Endodermal cell (in vitro differentiated cells): ENCODE measurements around the gene TUBGCP3. TPM values are rescaled to one million over a fixed set of nuclear protein-coding genes. Genes with fewer than 3 reads are reported as not detected.

Experiments used
- DNase-seq: peaks from one replicate; pipeline ENCODE4 v3.0.0-alpha.2; 2017
- H3K27ac ChIP-seq: 2 replicates; pipeline ENCODE4 v1.5.1; 2013; ENCODE audit warnings: mild to moderate bottlenecking, low read depth, low read length, moderate library complexity
- H3K27me3 ChIP-seq: 2 replicates; pipeline ENCODE4 v1.6.1; 2013; ENCODE audit warnings: mild to moderate bottlenecking, low read length, moderate library complexity; ENCODE audit not compliant: insufficient read depth, control insufficient read depth, poor library complexity, severe bottlenecking
- H3K36me3 ChIP-seq: 2 replicates; pipeline ENCODE4 v1.7.0; 2013; ENCODE audit warnings: mild to moderate bottlenecking, low read length, moderate library complexity; ENCODE audit not compliant: control insufficient read depth, insufficient read depth
- H3K4me1 ChIP-seq: one replicate; pipeline ENCODE4 v1.7.0; 2013; ENCODE audit warnings: low read length; ENCODE audit not compliant: control insufficient read depth, insufficient read depth
- H3K4me3 ChIP-seq: 2 replicates; pipeline ENCODE4 v1.5.1; 2013; ENCODE audit warnings: mild to moderate bottlenecking, low read length, moderate library complexity
- H3K9ac ChIP-seq: 2 replicates; pipeline ENCODE4 v1.6.1; 2013; ENCODE audit warnings: mild to moderate bottlenecking, low read length, moderate library complexity; ENCODE audit not compliant: poor library complexity, severe bottlenecking; ENCODE audit errors: extremely low read depth
- H3K9me3 ChIP-seq: 2 replicates; pipeline ENCODE4 v1.6.1; 2013; ENCODE audit warnings: mild to moderate bottlenecking, low read length, moderate library complexity; ENCODE audit not compliant: control insufficient read depth
- H3K27ac Mint-ChIP-seq: 2 replicates; pipeline ENCODE4 v1.8.0; 2020; ENCODE audit warnings: mixed read lengths
- H3K27me3 Mint-ChIP-seq: 2 replicates; pipeline ENCODE4 v1.8.0; 2021; ENCODE audit warnings: mild to moderate bottlenecking, mixed read lengths; ENCODE audit not compliant: insufficient read depth
- H3K36me3 Mint-ChIP-seq: 2 replicates; pipeline ENCODE4 v1.8.0; 2020; ENCODE audit warnings: low read depth, mixed read lengths
- H3K4me1 Mint-ChIP-seq: 2 replicates; pipeline ENCODE4 v1.8.0; 2020; ENCODE audit warnings: mixed read lengths
- H3K4me3 Mint-ChIP-seq: 2 replicates; pipeline ENCODE4 v1.8.0; 2020; ENCODE audit warnings: mild to moderate bottlenecking, moderate library complexity, mixed read lengths
- H3K9me3 Mint-ChIP-seq: 2 replicates; pipeline ENCODE4 v1.8.0; 2020; ENCODE audit warnings: mild to moderate bottlenecking, mixed read lengths
- WGBS, 2 experiments: methylation state at CpG; one replicate each; pipeline versions ENCODE4 v1.1.5 to v1.1.7; 2013; ENCODE audit warnings: missing lambda C conversion rate in 2 of 2, mixed read lengths in 1 of 2; ENCODE audit not compliant: insufficient coverage in 1 of 2, insufficient read length in 1 of 2; 5-methylcytosine and 5-hydroxymethylcytosine counted together
- total RNA-seq, 2 donors: library from RNA; stranded (reverse); fragmentation: NEBNext Ultra II Directional in 1 of 2; extraction: Animal tissue kit (Norgen Biotek cat#: 25700) in 1 of 2; gene quantifications; 2 replicates in 1 of 2; 3 replicates in 1 of 2; pipeline ENCODE4 v1.2.1, GENCODE V29; 2021
- TF ChIP-seq, protein P1 (sequence below): fragments of 200-600 bp; sonication (generic); conservative IDR thresholded peaks from 2 replicates; pipeline ENCODE4 v1.5.0; 2021; ENCODE audit warnings: antibody characterized with exemption, mild to moderate bottlenecking

Gene TUBGCP3
- total RNA-seq, 2 donors from 2014 or later: 34.7 to 55.3 TPM

DNA sequence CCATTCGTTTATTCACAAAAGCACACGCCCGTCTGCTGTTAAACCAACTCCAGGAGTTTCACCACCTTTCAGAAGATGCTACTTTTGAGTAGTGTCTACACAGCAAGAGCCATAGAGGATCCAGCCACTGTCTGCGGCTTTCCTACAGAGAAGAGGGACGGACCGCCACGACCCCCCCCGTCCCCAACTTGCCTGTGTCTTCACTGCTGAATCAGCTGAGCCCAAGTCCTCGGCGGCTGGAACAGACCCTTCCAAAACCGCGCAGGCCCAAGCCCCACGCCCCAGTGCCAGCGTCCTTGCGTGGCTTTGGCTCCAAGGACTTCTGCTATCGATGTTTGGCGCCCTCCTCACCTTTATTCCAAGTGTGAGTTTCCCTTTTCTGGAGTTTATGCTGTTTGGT, 146.7 kb downstream of the TUBGCP3 start:
- H3K27me3 Mint-ChIP-seq: peaks cover 31% of the 10 kb centered on the region
- Histone ChIP-seq H3K27me3 (peaks cover 17% of the 10 kb centered on the region), H3K27ac (no peak overlapping the region), H3K4me1 (no peaks in the 10 kb centered on the region), H3K36me3 (no peaks in the 10 kb centered on the region), H3K9ac (no peak overlapping the region), H3K4me3 (no peak overlapping the region), H3K9me3 (peaks cover 10% of the 10 kb centered on the region)
- H3K27ac Mint-ChIP-seq: no peak overlapping the region
- no peaks in the 10 kb centered on the region for H3K36me3 Mint-ChIP-seq
- DNase-seq: no peak
- 92 to 95% methylated on average over 15 to 17 of the region's 17 CpGs for WGBS, 2 experiments
- no peaks in the 10 kb centered on the region for H3K4me1 Mint-ChIP-seq
- peaks cover 15% of the 10 kb centered on the region for H3K9me3 Mint-ChIP-seq
- TF ChIP-seq, protein P1, sequence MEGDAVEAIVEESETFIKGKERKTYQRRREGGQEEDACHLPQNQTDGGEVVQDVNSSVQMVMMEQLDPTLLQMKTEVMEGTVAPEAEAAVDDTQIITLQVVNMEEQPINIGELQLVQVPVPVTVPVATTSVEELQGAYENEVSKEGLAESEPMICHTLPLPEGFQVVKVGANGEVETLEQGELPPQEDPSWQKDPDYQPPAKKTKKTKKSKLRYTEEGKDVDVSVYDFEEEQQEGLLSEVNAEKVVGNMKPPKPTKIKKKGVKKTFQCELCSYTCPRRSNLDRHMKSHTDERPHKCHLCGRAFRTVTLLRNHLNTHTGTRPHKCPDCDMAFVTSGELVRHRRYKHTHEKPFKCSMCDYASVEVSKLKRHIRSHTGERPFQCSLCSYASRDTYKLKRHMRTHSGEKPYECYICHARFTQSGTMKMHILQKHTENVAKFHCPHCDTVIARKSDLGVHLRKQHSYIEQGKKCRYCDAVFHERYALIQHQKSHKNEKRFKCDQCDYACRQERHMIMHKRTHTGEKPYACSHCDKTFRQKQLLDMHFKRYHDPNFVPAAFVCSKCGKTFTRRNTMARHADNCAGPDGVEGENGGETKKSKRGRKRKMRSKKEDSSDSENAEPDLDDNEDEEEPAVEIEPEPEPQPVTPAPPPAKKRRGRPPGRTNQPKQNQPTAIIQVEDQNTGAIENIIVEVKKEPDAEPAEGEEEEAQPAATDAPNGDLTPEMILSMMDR: no peak
- H3K4me3 Mint-ChIP-seq: no peak overlapping the region

DNA sequence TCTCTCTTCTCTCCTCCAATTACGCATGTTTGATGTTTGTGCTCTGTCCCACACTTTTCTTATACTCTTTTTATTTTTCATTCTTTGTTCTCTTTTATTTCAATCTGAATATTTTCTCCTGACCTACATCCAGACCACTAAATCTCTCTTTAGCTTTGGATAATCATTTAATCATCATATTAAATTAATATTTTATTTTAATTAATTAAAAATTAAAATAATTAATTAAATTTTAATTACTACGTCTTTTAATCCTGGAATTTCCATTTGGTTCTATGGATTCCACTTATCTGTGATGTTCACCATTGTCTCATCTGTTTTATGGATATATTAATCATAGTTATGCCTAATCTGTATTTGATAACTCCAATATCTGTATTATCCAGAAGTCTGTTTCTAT, 149.4 kb downstream of the TUBGCP3 start:
- TF ChIP-seq, protein P1: no peak
- Histone ChIP-seq H3K36me3 (no peaks in the 10 kb centered on the region), H3K9me3 (peaks cover 10% of the 10 kb centered on the region), H3K27me3 (peaks cover 8% of the 10 kb centered on the region), H3K4me3 (no peak overlapping the region), H3K27ac (no peak overlapping the region), H3K9ac (no peak overlapping the region), H3K4me1 (no peaks in the 10 kb centered on the region)
- WGBS, 2 experiments: 93 to 100% methylated on average over 1 of the region's 2 CpGs
- H3K27ac Mint-ChIP-seq: no peak overlapping the region
- peaks cover 15% of the 10 kb centered on the region for H3K9me3 Mint-ChIP-seq
- peaks cover 18% of the 10 kb centered on the region for H3K27me3 Mint-ChIP-seq
- no peak for DNase-seq
- no peaks in the 10 kb centered on the region for H3K36me3 Mint-ChIP-seq
- H3K4me1 Mint-ChIP-seq: no peaks in the 10 kb centered on the region
- H3K4me3 Mint-ChIP-seq: no peak overlapping the region

DNA sequence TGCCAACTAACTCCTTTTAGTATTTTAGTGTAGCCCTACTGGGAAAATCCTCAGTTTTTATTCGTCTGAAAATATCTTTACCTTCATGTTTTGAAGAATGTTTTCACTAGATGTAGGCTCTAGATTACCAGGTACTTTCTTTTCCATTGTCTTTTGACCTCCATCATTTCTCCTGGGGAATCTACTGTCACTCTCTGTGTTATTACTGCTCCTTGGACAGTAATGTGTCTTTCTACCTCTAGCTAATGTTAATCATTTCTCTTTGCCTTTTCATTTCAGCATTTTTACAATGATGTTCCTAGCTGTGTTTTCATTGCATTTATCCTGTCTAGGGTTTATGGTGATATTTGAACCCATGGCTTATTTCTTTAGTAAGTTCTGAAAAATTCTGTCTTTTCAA, 149.9 kb downstream of the TUBGCP3 start:
- no peak for DNase-seq
- H3K9me3 Mint-ChIP-seq: peaks cover 15% of the 10 kb centered on the region
- no peak overlapping the region for H3K27ac Mint-ChIP-seq
- no peaks in the 10 kb centered on the region for H3K36me3 Mint-ChIP-seq
- TF ChIP-seq, protein P1: no peak
- Histone ChIP-seq H3K36me3 (no peaks in the 10 kb centered on the region), H3K4me1 (no peaks in the 10 kb centered on the region), H3K9ac (no peak overlapping the region), H3K9me3 (peaks cover 10% of the 10 kb centered on the region), H3K4me3 (no peak overlapping the region), H3K27me3 (peaks cover 3% of the 10 kb centered on the region), H3K27ac (no peak overlapping the region)
- WGBS, 2 experiments: 83% methylated on average over 1 of the region's 1 CpG; no CpG with 5 or more reads in 1 of the 2 experiments
- no peaks in the 10 kb centered on the region for H3K4me1 Mint-ChIP-seq
- H3K4me3 Mint-ChIP-seq: no peak overlapping the region
- H3K27me3 Mint-ChIP-seq: peaks cover 13% of the 10 kb centered on the region
